ENCODE data around the gene NHS.

The NHS gene

DNA sequence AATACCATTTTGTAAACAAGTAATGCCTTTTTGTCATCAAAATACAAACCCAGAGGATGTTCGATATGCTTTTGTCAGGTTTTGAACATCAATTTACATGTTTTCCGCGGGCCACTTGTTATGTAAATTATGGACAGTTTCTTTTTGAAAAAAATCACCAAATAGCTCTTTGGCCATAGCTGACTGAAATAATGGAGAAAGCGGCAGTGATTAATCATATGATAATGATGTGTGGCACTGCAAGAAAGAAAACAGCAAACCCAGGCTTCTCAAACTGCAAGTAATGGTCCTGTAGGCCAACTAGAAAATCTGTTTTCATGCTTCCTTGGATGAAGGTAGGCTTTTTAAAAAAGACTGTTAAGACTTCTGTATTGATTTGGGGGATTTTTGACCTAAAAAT lies 346.7 kb downstream of the NHS start:
- Mint-ChIP-seq H3K4me1 (no peaks in the 10 kb centered on the region), H3K27me3 (no peaks in the 10 kb centered on the region), H3K4me3 (no peak overlapping the region), H3K36me3 (no peaks in the 10 kb centered on the region), H3K27ac (no peak overlapping the region), H3K9me3 (no peaks in the 10 kb centered on the region)

DNA sequence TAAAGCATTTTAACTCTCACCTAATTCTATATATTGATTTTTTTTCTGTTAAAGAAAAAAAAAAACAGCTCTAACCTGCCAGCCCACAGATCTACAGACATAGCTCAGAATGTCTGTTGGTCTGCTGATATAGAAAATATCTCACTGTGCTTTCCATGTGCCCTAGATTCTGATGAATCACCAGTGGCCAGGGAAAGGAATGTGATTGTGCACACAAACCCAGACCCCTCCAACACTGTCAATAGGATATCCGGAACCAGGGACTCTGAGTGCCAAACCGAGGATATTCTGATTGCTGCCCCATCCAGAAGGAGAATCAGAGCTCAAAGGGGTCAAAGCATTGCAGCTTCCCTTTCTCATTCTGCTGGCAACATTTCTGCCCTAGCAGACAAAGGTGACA lies 350.2 kb downstream of the NHS start:
- no peaks in the 10 kb centered on the region for H3K36me3 Mint-ChIP-seq
- H3K4me3 Mint-ChIP-seq = no peak overlapping the region
- H3K27ac Mint-ChIP-seq = no peak overlapping the region
- H3K9me3 Mint-ChIP-seq = no peaks in the 10 kb centered on the region
- no peaks in the 10 kb centered on the region for H3K27me3 Mint-ChIP-seq
- no peaks in the 10 kb centered on the region for H3K4me1 Mint-ChIP-seq

DNA sequence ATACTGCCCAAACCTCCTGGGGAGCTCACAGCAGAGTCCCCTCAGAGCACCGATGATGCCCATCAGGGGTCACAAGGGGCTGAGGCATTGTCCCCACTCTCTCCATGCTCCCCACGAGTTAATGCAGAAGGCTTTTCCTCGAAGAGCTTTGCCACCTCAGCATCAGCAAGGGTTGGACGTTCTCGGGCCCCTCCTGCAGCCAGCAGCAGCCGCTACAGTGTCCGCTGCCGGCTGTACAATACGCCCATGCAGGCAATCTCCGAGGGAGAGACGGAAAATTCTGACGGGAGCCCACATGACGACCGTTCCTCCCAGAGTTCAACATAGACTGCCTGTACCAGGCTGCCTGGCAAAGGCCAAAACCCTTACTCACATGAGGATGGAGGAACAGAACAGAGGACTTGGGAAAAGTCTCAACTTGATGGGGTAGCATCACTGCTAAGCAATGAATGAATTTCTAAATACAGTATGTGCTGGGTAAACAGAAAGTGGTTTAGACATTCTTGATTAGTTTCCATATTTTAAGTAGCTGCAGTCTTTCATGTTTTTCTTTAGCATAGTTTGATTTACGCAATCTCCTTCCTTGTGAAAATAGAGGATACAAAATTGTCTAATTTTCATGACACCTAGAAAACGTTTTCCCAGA lies 357.3 kb downstream of the NHS start:
- H3K36me3 Mint-ChIP-seq = no peaks in the 10 kb centered on the region
- no peak overlapping the region for H3K4me3 Mint-ChIP-seq
- H3K4me1 Mint-ChIP-seq = no peaks in the 10 kb centered on the region
- no peak overlapping the region for H3K27ac Mint-ChIP-seq
- no peaks in the 10 kb centered on the region for H3K27me3 Mint-ChIP-seq
- H3K9me3 Mint-ChIP-seq = no peaks in the 10 kb centered on the region

DNA sequence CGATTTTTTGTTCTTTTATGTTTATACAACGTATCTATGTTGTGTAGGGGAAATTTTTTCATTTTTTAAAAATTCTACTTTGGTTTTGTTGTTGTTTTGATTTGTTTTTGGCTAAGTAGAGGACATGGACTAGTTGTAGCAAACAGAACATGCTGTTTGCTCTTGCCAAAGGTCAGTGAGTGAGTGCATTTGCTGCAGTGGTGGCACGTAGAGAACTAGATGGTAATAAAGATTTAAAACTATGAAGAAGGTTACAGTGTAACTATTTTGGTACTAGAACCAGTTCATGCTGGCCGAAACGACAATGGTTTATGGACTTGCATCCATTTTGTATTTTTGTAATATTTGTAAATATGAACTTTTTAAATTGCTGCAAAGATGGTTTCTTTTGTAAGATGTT lies 360.4 kb downstream of the NHS start:
- Mint-ChIP-seq H3K27ac (no peak overlapping the region), H3K9me3 (no peaks in the 10 kb centered on the region), H3K4me1 (peaks cover 23% of the 10 kb centered on the region), H3K36me3 (no peaks in the 10 kb centered on the region), H3K27me3 (no peaks in the 10 kb centered on the region), H3K4me3 (no peak overlapping the region)

DNA sequence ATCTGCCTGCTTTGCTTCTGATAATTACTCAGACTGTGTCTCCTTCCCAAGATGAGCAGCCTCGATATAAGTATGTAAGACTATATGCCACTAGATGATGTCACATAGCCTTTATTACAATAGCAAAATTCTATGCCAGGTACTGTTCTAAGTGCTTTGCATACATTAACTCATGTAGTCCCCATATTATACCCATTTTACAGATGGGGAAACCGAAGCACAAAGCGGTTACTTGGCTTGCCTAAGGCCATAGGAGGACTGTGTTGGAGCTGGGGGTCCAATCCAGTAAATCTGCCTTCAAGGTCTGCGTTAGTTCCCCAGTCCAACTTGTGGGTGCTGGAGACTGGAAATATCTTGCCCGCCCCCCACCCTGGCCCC lies 361.5 kb downstream of the NHS start:
- Mint-ChIP-seq H3K4me1 (peaks cover 32% of the 10 kb centered on the region), H3K27me3 (no peaks in the 10 kb centered on the region), H3K27ac (no peak overlapping the region), H3K9me3 (no peaks in the 10 kb centered on the region), H3K4me3 (peak overlapping the region; percentile 93), H3K36me3 (no peaks in the 10 kb centered on the region)

DNA sequence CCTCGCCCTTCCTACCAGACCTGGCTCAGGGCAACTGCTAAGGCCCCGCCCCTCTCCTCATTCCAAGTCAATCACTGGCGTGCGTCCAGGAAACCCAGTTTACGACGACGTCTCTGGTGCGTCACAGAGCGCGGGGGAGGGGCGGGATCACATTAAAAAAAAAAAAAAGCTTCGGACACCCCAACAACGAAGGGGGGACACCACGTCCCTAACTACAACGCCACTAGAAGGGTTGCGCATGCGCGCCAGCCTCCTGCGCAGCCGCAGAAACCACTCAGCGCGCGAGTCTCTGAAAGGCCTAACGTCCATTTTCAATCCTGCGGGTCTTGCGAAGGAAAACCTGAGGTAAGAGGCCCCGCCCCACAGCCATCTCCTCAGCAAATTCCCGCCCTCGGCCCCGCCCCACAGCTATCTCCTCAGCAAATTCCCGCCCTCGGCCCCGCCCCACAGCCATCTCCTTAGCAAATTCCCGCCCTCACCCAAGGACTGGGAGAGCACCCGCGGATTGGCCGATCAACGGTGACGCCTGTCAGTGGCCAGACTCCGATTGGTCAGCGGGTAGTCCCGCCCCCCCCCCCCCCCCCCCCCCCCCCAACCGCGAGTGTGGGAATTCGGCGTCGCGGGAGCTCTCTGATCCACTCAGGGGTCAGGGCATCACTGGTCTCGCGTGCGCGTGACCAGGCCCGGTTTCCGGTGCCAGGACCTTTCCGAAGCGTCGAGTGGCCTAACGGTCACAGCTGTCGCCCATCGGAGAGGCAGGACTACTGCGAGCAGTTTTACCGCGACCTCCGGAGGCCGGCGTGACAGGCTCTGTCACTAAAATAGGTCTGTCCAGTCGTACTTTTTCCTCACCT lies 362.1 kb downstream of the NHS start, which contains the start of gene SCML1:
Gene SCML1 (plus strand): TSS at position 638 of the 854 bp plus-strand sequence. CDS start 6,694 bp downstream, outside the sequence.
- peak within 1 kb of the TSS; percentile 93 for H3K4me3 Mint-ChIP-seq
- peak within 1 kb of the TSS; percentile 91 for H3K27ac Mint-ChIP-seq
- H3K4me1 Mint-ChIP-seq = peaks cover 39% of the 10 kb centered on the region
- H3K9me3 Mint-ChIP-seq = no peaks in the 10 kb centered on the region
- no peaks in the 10 kb centered on the region for H3K36me3 Mint-ChIP-seq
- no peaks in the 10 kb centered on the region for H3K27me3 Mint-ChIP-seq

DNA sequence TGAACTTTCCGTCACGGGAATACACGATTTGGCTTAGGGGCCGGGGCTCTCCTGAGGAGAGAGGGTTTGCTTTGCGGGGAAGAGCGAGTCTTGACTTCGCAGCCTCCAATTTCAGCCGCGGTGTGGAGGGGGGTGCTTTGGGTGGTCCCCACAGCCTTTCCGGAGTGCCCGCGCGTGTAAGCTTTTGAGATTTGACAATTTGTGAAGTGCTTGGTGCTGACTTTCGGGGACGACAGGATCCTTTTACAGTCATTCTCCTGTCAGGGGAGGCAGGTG lies 362.6 kb downstream of the NHS start:
- peaks cover 44% of the 10 kb centered on the region for H3K4me1 Mint-ChIP-seq

DNA sequence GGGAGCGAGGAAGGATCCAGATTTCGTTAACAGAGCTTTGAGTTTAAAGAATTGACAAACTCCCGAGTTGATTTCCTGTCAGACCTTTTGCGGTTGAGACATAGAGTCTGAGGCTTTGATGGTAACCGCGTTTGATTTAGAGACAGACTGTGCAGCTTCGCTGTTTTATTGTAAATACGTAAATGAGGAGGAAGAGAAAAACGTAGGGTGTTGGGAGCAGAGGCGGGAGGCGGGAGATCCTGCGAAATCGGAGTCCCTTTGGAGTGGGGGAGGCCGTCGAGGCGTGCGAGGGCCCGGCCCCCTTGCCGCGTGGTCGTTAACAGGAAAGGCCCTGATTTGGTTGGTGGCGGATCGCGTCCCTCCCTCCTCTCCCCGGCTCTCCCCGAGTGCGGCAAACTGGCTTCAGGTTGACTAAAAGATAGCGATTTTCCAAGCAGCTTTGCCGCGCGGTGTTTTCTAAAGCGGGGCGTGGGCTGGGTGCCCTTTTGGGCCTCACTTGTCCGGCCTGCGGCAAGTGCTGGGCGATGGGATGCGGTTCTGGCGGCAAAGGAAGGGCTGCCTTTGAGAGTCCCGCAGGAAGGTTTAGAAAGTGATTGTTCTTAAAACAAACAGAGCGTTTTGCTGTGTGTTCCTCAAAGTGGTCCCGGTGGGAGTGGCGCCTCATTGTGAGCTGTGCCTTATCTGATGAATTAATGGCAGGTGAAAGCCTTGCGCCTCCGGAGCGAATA lies 363.1 kb downstream of the NHS start:
- H3K36me3 Mint-ChIP-seq = no peaks in the 10 kb centered on the region

More for the DNA sequence above, 362.6 kb downstream of the NHS start:
- H3K9me3 Mint-ChIP-seq = no peaks in the 10 kb centered on the region
- no peaks in the 10 kb centered on the region for H3K36me3 Mint-ChIP-seq
- H3K27me3 Mint-ChIP-seq = no peaks in the 10 kb centered on the region
- H3K27ac Mint-ChIP-seq = peak overlapping the region; percentile 91
- peak overlapping the region; percentile 93 for H3K4me3 Mint-ChIP-seq

DNA sequence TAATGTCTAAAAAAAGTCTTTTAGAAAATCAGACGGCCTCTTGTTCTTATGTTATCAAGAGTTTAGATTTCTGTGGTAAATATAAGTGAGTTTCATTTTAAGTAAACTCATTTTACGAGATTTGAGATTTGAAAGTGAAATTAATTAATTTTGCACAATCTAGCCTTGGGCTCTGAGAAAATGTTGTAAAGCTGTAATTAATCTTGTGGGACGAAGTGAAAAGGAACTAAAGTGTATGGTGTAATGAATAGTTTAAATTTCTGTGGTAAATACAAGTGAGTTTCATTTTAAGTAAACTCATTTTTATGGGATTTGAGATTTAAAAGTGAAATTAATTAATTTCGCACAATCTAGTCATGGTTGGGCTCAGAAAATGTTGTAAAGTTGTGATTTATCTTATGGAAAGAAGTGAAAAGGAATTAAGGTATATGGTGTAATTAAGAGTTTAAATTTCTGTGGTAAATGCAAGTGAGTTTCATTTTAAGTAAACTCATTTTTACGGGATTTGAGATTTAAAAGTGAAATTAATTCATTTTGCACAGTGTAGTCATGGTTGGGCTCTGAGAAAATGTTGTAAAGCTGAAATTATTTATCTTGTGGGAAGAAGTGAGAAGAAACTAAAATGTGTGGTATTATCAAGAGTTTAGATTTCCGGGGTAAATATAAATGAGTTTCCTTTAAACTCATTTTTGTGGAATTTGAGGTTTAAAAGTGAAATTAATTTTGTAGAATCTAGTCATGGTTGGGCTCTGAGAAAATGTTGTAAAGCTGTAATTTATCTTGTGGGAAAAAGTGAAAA lies 363.9 kb downstream of the NHS start:
- H3K4me1 Mint-ChIP-seq = peaks cover 54% of the 10 kb centered on the region
- no peaks in the 10 kb centered on the region for H3K9me3 Mint-ChIP-seq
- H3K36me3 Mint-ChIP-seq = no peaks in the 10 kb centered on the region

More for the DNA sequence above, 363.1 kb downstream of the NHS start:
- Mint-ChIP-seq H3K27me3 (no peaks in the 10 kb centered on the region), H3K4me3 (peak overlapping the region; percentile 93), H3K9me3 (no peaks in the 10 kb centered on the region), H3K27ac (peak overlapping the region; percentile 91), H3K4me1 (peaks cover 49% of the 10 kb centered on the region)

DNA sequence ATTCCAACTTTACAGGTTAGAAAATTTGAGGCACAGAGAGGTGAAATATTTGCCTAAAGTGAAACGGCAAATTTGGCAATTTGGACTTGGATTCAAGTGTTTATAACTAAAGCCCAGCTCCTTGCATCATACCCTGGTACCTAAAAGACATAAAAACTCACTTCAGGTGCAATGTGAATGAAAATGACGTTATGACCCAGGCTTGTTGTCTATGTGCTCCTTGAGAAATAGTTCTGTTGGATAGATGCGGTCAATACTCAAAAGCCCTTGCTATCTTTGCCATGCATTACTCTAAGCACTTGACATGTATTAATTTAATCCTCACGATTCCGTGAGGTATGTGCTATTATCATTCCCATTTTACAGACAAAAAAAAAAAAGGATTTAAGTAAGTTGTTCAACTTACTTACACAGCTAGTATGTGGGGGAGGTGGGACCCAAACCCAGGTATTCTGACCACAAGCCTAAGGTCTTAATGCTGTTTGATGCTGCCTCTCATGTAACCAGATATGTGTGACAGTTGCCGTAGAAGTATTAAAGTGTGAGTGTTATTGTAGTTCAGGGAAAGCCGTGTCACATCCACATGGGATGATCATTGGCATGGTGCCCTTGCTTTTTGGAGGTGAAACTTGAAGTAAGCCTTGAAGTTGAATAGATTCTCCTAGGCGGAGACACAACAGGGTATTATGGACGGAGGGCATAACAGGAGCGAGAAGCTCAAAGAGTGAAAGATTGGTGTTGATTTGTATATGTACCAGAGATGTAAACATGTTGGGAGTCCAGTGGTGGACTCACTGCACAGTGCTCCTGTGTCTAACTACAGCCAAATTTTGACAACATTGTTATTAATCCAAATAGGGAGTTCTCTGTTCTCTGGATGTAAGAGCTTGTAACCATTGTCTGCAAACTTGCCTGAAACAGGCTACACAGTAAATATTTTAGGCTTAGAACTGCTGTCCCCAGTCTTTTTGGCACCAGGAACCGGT lies 365.4 kb downstream of the NHS start:
- no peaks in the 10 kb centered on the region for H3K36me3 Mint-ChIP-seq
- H3K4me1 Mint-ChIP-seq = peaks cover 55% of the 10 kb centered on the region
- H3K4me3 Mint-ChIP-seq = peak overlapping the region; percentile 43
- H3K27me3 Mint-ChIP-seq = no peaks in the 10 kb centered on the region
- no peaks in the 10 kb centered on the region for H3K9me3 Mint-ChIP-seq
- H3K27ac Mint-ChIP-seq = peak overlapping the region; percentile 68

More for the DNA sequence above, 363.9 kb downstream of the NHS start:
- H3K27me3 Mint-ChIP-seq = no peaks in the 10 kb centered on the region
- peak overlapping the region; percentile 93 for H3K4me3 Mint-ChIP-seq
- H3K27ac Mint-ChIP-seq = peak overlapping the region; percentile 91

DNA sequence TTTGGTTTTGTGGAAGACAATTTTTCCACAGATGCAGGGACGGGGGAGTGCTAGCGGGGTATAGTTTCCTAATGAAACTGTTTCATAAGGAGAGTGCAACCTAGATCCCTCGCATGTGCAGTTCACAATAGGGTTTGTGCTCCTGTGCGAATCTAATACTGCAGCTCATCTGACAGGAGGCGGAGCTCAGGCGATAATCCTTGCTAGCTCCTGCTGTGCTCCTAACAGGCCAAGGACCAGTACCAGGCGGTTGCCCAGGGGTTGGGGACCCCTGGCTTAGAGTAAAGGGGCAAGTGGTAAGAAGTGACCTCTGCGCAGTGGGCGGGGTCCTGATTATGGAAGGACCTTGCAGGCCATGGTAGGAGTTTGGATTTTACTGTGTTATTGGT lies 366.1 kb downstream of the NHS start:
- Mint-ChIP-seq H3K27me3 (no peaks in the 10 kb centered on the region), H3K4me1 (peaks cover 55% of the 10 kb centered on the region), H3K27ac (no peak overlapping the region), H3K36me3 (no peaks in the 10 kb centered on the region), H3K9me3 (no peaks in the 10 kb centered on the region), H3K4me3 (no peak overlapping the region)

DNA sequence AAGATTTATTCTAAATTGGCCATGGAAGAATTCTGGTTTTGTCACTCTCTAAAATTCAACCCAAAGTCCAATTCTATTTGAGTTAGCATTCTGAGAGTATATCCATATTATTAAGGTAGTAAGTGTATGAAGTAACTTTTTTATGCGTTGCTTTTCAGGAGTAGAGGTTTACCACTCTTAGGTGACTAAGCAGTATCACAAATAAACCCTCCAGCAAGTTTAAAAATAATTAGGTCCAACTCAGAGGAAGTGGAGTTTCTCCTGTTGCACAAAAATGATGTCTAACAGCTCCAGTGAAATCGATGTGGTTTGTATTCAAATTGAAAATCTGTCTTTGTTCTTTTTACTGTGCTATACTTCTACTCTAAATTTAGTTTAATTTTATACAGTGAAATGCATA lies 368.9 kb downstream of the NHS start:
- Mint-ChIP-seq H3K4me1 (peaks cover 56% of the 10 kb centered on the region), H3K27me3 (no peaks in the 10 kb centered on the region), H3K9me3 (no peaks in the 10 kb centered on the region), H3K36me3 (no peaks in the 10 kb centered on the region), H3K27ac (no peak overlapping the region), H3K4me3 (no peak overlapping the region)

DNA sequence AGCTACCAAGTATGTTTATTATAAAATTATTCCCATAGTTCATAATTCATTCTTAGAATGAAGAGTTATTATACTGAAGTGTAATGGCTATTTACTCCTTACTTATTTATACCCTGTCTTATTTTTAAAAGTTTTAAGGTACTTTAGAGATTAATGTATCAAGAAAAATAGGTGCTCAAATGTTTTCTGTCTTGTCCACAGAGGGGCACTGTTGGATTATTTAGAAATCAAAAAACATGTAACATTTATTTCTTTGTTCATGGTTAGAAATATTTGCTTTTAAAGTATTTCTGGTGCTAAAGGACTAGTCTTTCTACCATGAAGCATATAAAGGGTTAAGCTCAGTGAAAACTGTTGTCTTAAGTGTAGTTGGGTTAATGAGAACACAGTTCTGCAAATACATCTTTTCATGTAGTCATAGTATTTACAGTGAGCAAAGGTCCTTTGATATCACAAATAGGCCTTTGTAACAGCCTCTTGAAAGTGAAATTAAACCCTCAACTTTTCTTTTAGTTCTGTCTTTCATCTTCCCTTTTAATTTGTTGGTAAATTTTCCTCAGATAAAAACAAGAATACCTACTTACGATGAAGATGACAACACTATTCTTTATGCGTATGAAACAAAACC lies 370.0 kb downstream of the NHS start:
- H3K36me3 Mint-ChIP-seq = no peaks in the 10 kb centered on the region

DNA sequence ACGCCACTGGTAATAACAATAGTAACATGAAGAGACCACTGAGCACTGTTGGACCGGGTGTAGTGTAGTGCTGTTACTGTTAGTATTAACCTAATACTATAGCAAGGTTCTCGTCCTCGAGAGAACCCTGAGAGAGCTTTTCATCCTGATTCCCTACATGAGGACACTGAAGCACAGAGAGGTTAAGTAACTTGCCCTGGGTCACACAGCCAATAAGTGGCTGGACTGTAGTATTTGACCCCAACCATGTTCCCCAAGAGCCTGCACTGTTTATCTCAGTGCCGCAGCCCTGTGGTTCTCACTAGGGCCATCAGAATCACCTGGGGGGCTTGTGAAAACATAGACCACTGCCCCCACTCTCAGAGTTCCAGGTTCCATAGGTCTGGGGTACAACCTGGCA lies 372.7 kb downstream of the NHS start:
- no peaks in the 10 kb centered on the region for H3K27me3 Mint-ChIP-seq
- H3K36me3 Mint-ChIP-seq = no peaks in the 10 kb centered on the region
- no peak overlapping the region for H3K27ac Mint-ChIP-seq

More for the DNA sequence above, 370.0 kb downstream of the NHS start:
- no peaks in the 10 kb centered on the region for H3K9me3 Mint-ChIP-seq
- H3K4me3 Mint-ChIP-seq = no peak overlapping the region
- H3K4me1 Mint-ChIP-seq = peaks cover 45% of the 10 kb centered on the region
- no peak overlapping the region for H3K27ac Mint-ChIP-seq
- no peaks in the 10 kb centered on the region for H3K27me3 Mint-ChIP-seq

More for the DNA sequence above, 372.7 kb downstream of the NHS start:
- Mint-ChIP-seq H3K4me1 (peaks cover 19% of the 10 kb centered on the region), H3K9me3 (no peaks in the 10 kb centered on the region), H3K4me3 (no peak overlapping the region)
